Vagina (tissue), 2 donors: ENCODE measurements around the gene GBX2. TPM values are rescaled to one million over a fixed set of nuclear protein-coding genes. Genes with fewer than 3 reads are reported as not detected.
A peak's percentile ranks its signal among the peaks of the same experiment; 100 is the strongest.

Source experiments
- DNase-seq, 2 donors: peaks; one replicate each; pipeline ENCODE4 v3.0.0-alpha.2; 2017; ENCODE audit errors: extremely low spot score in 2 of 2
- H3K27ac ChIP-seq: fragments of 200-600 bp; sonication (generic); one replicate; pipeline ENCODE4 v1.5.1; 2019
- H3K27me3 ChIP-seq: fragments of 200-600 bp; sonication (generic); one replicate; pipeline ENCODE4 v1.5.1; 2019
- H3K36me3 ChIP-seq, 2 donors: fragments of 200-600 bp; sonication (generic); one replicate each; pipeline ENCODE4 v1.5.1; 2017 to 2019
- H3K4me1 ChIP-seq: fragments of 200-600 bp; sonication (generic); one replicate; pipeline ENCODE4 v1.5.1; 2019
- H3K4me3 ChIP-seq, 2 donors: fragments of 200-600 bp; sonication (generic); 1 replicate in 1 of 2; 2 replicates in 1 of 2; pipeline ENCODE4 v1.5.1; 2016 to 2019
- H3K9me3 ChIP-seq: fragments of 200-600 bp; sonication (generic); one replicate; pipeline ENCODE4 v1.5.1; 2019
- CTCF ChIP-seq, 3 experiments: fragments of 450-650 bp in 2 of 3; fragments of 200-600 bp in 1 of 3; sonication (generic) in 1 of 3; IDR thresholded peaks; one replicate each; pipeline ENCODE4 v1.5.1; 2017 to 2019; ENCODE audit warnings: antibody characterized with exemption in 3 of 3, mild to moderate bottlenecking in 2 of 3, moderate library complexity in 2 of 3
- POLR2A ChIP-seq, 2 donors: fragments of 450-650 bp; IDR thresholded peaks; one replicate each; pipeline ENCODE4 v1.6.1; 2017; ENCODE audit warnings: antibody characterized with exemption in 2 of 2, mild to moderate bottlenecking in 2 of 2, moderate library complexity in 2 of 2
- POLR2AphosphoS5 ChIP-seq, 2 donors: sonication (generic); formaldehyde crosslinking; IDR thresholded peaks; one replicate each; pipeline ENCODE4 v1.9.0; 2017; ENCODE audit warnings: antibody characterized with exemption in 2 of 2, mild to moderate bottlenecking in 2 of 2, low read depth in 1 of 2; ENCODE audit not compliant: insufficient read depth in 1 of 2
- intact Hi-C: fragments of 100-400 bp; cut with DNase I; formaldehyde crosslinking; loops from one replicate; pipeline ENCODE4 v1.15.1; 2023
- total RNA-seq: library from RNA; depleted of rRNA; stranded (reverse); fragments of >200 nt; gene quantifications from one replicate; pipeline ENCODE4 v1.2.3, GENCODE V29; 2016

The GBX2 gene
- total RNA-seq, 1 donor from 2014 or later, result not detected

GRCh38 chr2:236169741-236170589, 1.8 kb upstream of the GBX2 start:
- H3K4me3 ChIP-seq, result no peak overlapping the region
- peaks cover 41% of the 10 kb centered on the region for H3K27me3 ChIP-seq
- intact Hi-C loops, result no loop called here

GRCh38 chr2:236169151-236169721, 1.1 kb upstream of the GBX2 start:
- TF ChIP-seq POLR2AphosphoS5 (IDR thresholded peaks at IDR 0.05; ENCODE audit: insufficient read depth in 1 of 2, low read depth in 1 of 2), result no peak
- no peak for TF ChIP-seq POLR2A (IDR thresholded peaks at IDR 0.05)
- TF ChIP-seq CTCF (IDR thresholded peaks at IDR 0.05), result no peak
- Histone ChIP-seq H3K36me3 (no peaks in the 10 kb centered on the region), H3K27me3 (peaks cover 49% of the 10 kb centered on the region), H3K9me3 (no peaks in the 10 kb centered on the region), H3K27ac (no peak overlapping the region), H3K4me1 (peaks cover 52% of the 10 kb centered on the region), H3K4me3 (no peak overlapping the region)
- intact Hi-C loops, result no loop called here
- DNase-seq, result no peak

More at GRCh38 chr2:236169741-236170589, 1.8 kb upstream of the GBX2 start:
- no peak for TF ChIP-seq CTCF (IDR thresholded peaks at IDR 0.05)
- no peak for TF ChIP-seq POLR2A (IDR thresholded peaks at IDR 0.05)
- no peak for TF ChIP-seq POLR2AphosphoS5 (IDR thresholded peaks at IDR 0.05; ENCODE audit: insufficient read depth in 1 of 2, low read depth in 1 of 2)
- Histone ChIP-seq H3K36me3 (no peaks in the 10 kb centered on the region), H3K4me1 (peaks cover 45% of the 10 kb centered on the region), H3K9me3 (no peaks in the 10 kb centered on the region), H3K27ac (no peak overlapping the region)
- DNase-seq, result no peak

GRCh38 chr2:236167297-236168109, 683 bp downstream of the GBX2 start:
- no peak overlapping the region for H3K27ac ChIP-seq
- peak overlapping the region; percentile 24 to 41 for H3K4me3 ChIP-seq
- TF ChIP-seq CTCF (IDR thresholded peaks at IDR 0.05), result no peak
- TF ChIP-seq POLR2AphosphoS5 (IDR thresholded peaks at IDR 0.05; ENCODE audit: insufficient read depth in 1 of 2, low read depth in 1 of 2), result no peak
- no peak for TF ChIP-seq POLR2A (IDR thresholded peaks at IDR 0.05)
- no peaks in the 10 kb centered on the region for H3K9me3 ChIP-seq
- no peak for DNase-seq
- no peaks in the 10 kb centered on the region for H3K36me3 ChIP-seq
- H3K27me3 ChIP-seq, result peaks cover 45% of the 10 kb centered on the region
- intact Hi-C loops, result no loop called here
- H3K4me1 ChIP-seq, result peaks cover 58% of the 10 kb centered on the region

- peaks cover 56% of the 10 kb centered on the region for H3K4me1 ChIP-seq
- DNase-seq, result no peak
- TF ChIP-seq POLR2AphosphoS5 (IDR thresholded peaks at IDR 0.05; ENCODE audit: insufficient read depth in 1 of 2, low read depth in 1 of 2), result no peak
- TF ChIP-seq POLR2A (IDR thresholded peaks at IDR 0.05), result no peak
- TF ChIP-seq CTCF (IDR thresholded peaks at IDR 0.05), result no peak
- intact Hi-C loops, result no loop called here
- H3K4me3 ChIP-seq, result peak overlapping the region; percentile 24 to 41
- no peaks in the 10 kb centered on the region for H3K36me3 ChIP-seq
- no peaks in the 10 kb centered on the region for H3K9me3 ChIP-seq
- H3K27ac ChIP-seq, result no peak overlapping the region
- peaks cover 43% of the 10 kb centered on the region for H3K27me3 ChIP-seq
These were observed 1.3 kb downstream of the GBX2 start for GRCh38 chr2:236166796-236167296.
